Measurements from ENCODE around the gene CMAS. TPM values are rescaled to one million over a fixed set of nuclear protein-coding genes. Genes with fewer than 3 reads are reported as not detected.

CMAS gene
- total RNA-seq, 1 donor from 2014 or later, result 41.1 TPM

GRCh38 chr12:22105542-22105941 is 59.5 kb downstream of the CMAS start:
- ATAC-seq, result no peak
- DNase-seq (ENCODE audit: low spot score), result no peak

- ATAC-seq (no peak), DNase-seq (ENCODE audit: low spot score) (no peak)
Observed at GRCh38 chr12:22110176-22110575, 64.2 kb downstream of the CMAS start.

Other genes with a start within 250 kb of the CMAS start
- gene ABCC9, start 104.8 kb upstream of the CMAS start, total RNA-seq, result 65.9 TPM

Data from left lobe of liver (tissue), 2 donors.